ENCODE measurements around the gene IL21R.

- TF ChIP-seq ZFP30 (CRISPR knock-in tag; IDR thresholded peaks at IDR 0.05) (no peak), ESRRG (CRISPR knock-in tag; IDR thresholded peaks at IDR 0.05) (no peak), ZNF565 (CRISPR knock-in tag; conservative IDR thresholded peaks at IDR 0.05; ENCODE audit: low read depth) (no peak), GLIS3 (CRISPR knock-in tag; IDR thresholded peaks at IDR 0.05) (no peak), PPARA (CRISPR knock-in tag; IDR thresholded peaks at IDR 0.05; ENCODE audit: borderline replicate concordance) (no peak), ZFP3 (CRISPR knock-in tag; IDR thresholded peaks at IDR 0.05) (no peak), OSR1 (CRISPR knock-in tag; IDR thresholded peaks at IDR 0.05) (no peak), RARB (CRISPR knock-in tag; IDR thresholded peaks at IDR 0.05) (no peak), ARNTL (CRISPR knock-in tag; IDR thresholded peaks at IDR 0.05; ENCODE audit: borderline replicate concordance, low read depth) (no peak)
- TF ChIP-seq, protein P1, sequence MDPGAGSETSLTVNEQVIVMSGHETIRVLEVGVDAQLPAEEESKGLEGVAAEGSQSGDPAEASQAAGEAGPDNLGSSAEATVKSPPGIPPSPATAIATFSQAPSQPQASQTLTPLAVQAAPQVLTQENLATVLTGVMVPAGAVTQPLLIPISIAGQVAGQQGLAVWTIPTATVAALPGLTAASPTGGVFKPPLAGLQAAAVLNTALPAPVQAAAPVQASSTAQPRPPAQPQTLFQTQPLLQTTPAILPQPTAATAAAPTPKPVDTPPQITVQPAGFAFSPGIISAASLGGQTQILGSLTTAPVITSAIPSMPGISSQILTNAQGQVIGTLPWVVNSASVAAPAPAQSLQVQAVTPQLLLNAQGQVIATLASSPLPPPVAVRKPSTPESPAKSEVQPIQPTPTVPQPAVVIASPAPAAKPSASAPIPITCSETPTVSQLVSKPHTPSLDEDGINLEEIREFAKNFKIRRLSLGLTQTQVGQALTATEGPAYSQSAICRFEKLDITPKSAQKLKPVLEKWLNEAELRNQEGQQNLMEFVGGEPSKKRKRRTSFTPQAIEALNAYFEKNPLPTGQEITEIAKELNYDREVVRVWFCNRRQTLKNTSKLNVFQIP (CRISPR knock-in tag; IDR thresholded peaks at IDR 0.05; ENCODE audit: borderline replicate concordance, low read depth): no peak
- TF ChIP-seq, protein P2, sequence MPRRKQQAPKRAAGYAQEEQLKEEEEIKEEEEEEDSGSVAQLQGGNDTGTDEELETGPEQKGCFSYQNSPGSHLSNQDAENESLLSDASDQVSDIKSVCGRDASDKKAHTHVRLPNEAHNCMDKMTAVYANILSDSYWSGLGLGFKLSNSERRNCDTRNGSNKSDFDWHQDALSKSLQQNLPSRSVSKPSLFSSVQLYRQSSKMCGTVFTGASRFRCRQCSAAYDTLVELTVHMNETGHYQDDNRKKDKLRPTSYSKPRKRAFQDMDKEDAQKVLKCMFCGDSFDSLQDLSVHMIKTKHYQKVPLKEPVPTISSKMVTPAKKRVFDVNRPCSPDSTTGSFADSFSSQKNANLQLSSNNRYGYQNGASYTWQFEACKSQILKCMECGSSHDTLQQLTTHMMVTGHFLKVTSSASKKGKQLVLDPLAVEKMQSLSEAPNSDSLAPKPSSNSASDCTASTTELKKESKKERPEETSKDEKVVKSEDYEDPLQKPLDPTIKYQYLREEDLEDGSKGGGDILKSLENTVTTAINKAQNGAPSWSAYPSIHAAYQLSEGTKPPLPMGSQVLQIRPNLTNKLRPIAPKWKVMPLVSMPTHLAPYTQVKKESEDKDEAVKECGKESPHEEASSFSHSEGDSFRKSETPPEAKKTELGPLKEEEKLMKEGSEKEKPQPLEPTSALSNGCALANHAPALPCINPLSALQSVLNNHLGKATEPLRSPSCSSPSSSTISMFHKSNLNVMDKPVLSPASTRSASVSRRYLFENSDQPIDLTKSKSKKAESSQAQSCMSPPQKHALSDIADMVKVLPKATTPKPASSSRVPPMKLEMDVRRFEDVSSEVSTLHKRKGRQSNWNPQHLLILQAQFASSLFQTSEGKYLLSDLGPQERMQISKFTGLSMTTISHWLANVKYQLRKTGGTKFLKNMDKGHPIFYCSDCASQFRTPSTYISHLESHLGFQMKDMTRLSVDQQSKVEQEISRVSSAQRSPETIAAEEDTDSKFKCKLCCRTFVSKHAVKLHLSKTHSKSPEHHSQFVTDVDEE (CRISPR knock-in tag; IDR thresholded peaks at IDR 0.05): no peak
- TF ChIP-seq, protein P3, sequence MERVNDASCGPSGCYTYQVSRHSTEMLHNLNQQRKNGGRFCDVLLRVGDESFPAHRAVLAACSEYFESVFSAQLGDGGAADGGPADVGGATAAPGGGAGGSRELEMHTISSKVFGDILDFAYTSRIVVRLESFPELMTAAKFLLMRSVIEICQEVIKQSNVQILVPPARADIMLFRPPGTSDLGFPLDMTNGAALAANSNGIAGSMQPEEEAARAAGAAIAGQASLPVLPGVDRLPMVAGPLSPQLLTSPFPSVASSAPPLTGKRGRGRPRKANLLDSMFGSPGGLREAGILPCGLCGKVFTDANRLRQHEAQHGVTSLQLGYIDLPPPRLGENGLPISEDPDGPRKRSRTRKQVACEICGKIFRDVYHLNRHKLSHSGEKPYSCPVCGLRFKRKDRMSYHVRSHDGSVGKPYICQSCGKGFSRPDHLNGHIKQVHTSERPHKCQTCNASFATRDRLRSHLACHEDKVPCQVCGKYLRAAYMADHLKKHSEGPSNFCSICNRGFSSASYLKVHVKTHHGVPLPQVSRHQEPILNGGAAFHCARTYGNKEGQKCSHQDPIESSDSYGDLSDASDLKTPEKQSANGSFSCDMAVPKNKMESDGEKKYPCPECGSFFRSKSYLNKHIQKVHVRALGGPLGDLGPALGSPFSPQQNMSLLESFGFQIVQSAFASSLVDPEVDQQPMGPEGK (CRISPR knock-in tag; IDR thresholded peaks at IDR 0.05; ENCODE audit: borderline replicate concordance): no peak
These were observed 59.7 kb downstream of the IL21R start for GRCh38 chr16:27461483-27462171.
